ENCODE data around the gene GUK1.

DNA sequence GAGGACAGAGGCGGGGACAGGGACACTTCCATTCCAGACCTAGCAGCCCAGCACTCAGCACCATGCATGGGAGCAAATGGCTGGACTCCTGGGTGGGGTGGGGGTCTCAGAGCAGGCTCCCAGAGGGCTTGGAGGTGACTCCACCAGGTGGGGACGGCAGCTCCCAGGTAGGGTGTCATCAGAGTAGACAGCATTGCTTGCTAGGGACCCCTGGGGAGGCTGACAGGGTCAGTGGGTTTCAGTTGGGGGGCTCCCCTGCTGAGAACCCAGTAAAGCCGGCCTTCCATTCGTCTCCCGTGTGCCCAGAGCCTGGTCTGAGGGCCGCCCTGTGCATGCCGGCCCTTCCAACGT lies 4.9 kb downstream of the GUK1 start:
- TF ChIP-seq CTCF (conservative IDR thresholded peaks at IDR 0.05) (no peak), ZFX (IDR thresholded peaks at IDR 0.05) (no peak)
